ENCODE measurements around the gene MYEF2.

MYEF2 gene

GRCh38 chr15:48089702-48090101, 88.4 kb downstream of the MYEF2 start:
- TF ChIP-seq SIN3A (IDR thresholded peaks at IDR 0.05; ENCODE audit: borderline replicate concordance, insufficient read depth, low read length) (no peak), POLR2AphosphoS5 (IDR thresholded peaks at IDR 0.05; ENCODE audit: low read depth, low read length) (no peak), FOXP2 (optimal IDR thresholded peaks at IDR 0.05; ENCODE audit: borderline replicate concordance, extremely low read depth, extremely low read length, insufficient read depth) (no peak)

- TF ChIP-seq POLR2AphosphoS5 (IDR thresholded peaks at IDR 0.05; ENCODE audit: low read depth, low read length) (no peak), FOXP2 (optimal IDR thresholded peaks at IDR 0.05; ENCODE audit: borderline replicate concordance, extremely low read depth, extremely low read length, insufficient read depth) (no peak), REST (IDR thresholded peaks at IDR 0.05; ENCODE audit: insufficient read depth in 1 of 2, low read depth in 2 of 2, low read length in 2 of 2) (no peak), SIN3A (IDR thresholded peaks at IDR 0.05; ENCODE audit: borderline replicate concordance, insufficient read depth, low read length) (no peak), TAF1 (IDR thresholded peaks at IDR 0.05; ENCODE audit: borderline replicate concordance, insufficient read depth, low read length) (no peak)
Measured at GRCh38 chr15:48087844-48088243, 90.3 kb downstream of the MYEF2 start.

- TF ChIP-seq TAF1 (IDR thresholded peaks at IDR 0.05; ENCODE audit: borderline replicate concordance, insufficient read depth, low read length) = no peak
- no peak for TF ChIP-seq REST (IDR thresholded peaks at IDR 0.05; ENCODE audit: insufficient read depth in 1 of 2, low read depth in 2 of 2, low read length in 2 of 2)
- TF ChIP-seq FOXP2 (optimal IDR thresholded peaks at IDR 0.05; ENCODE audit: borderline replicate concordance, extremely low read depth, extremely low read length, insufficient read depth) = no peak
Measured at GRCh38 chr15:48086576-48086975, 91.5 kb downstream of the MYEF2 start.

- no peak for TF ChIP-seq TAF1 (IDR thresholded peaks at IDR 0.05; ENCODE audit: borderline replicate concordance, insufficient read depth, low read length)
- TF ChIP-seq SIN3A (IDR thresholded peaks at IDR 0.05; ENCODE audit: borderline replicate concordance, insufficient read depth, low read length) = no peak
- TF ChIP-seq POLR2AphosphoS5 (IDR thresholded peaks at IDR 0.05; ENCODE audit: low read depth, low read length) = no peak
- TF ChIP-seq FOXP2 (optimal IDR thresholded peaks at IDR 0.05; ENCODE audit: borderline replicate concordance, extremely low read depth, extremely low read length, insufficient read depth) = no peak
- no peak for TF ChIP-seq REST (IDR thresholded peaks at IDR 0.05; ENCODE audit: insufficient read depth in 1 of 2, low read depth in 2 of 2, low read length in 2 of 2)
Measured at GRCh38 chr15:48086133-48086532, 92.0 kb downstream of the MYEF2 start.

- TF ChIP-seq SIN3A (IDR thresholded peaks at IDR 0.05; ENCODE audit: borderline replicate concordance, insufficient read depth, low read length) (no peak), TAF1 (IDR thresholded peaks at IDR 0.05; ENCODE audit: borderline replicate concordance, insufficient read depth, low read length) (no peak), FOXP2 (optimal IDR thresholded peaks at IDR 0.05; ENCODE audit: borderline replicate concordance, extremely low read depth, extremely low read length, insufficient read depth) (no peak), POLR2AphosphoS5 (IDR thresholded peaks at IDR 0.05; ENCODE audit: low read depth, low read length) (no peak), REST (IDR thresholded peaks at IDR 0.05; ENCODE audit: insufficient read depth in 1 of 2, low read depth in 2 of 2, low read length in 2 of 2) (no peak)
Measured at GRCh38 chr15:48085591-48085930, 92.5 kb downstream of the MYEF2 start.

All from PFSK-1 (cell line).